LNCAP (cell line): Measurements from ENCODE around the gene SLC35E4.

Experiments
- CTCF ChIP-seq: fragments of 450-650 bp; IDR thresholded peaks from 2 replicates; pipeline ENCODE4 v1.5.1; 2017; ENCODE audit warnings: mild to moderate bottlenecking

The SLC35E4 gene

GRCh38 chr22:30636226-30637077 lies 871 bp downstream of the SLC35E4 start:
- no peak for TF ChIP-seq CTCF

GRCh38 chr22:30637701-30638114 lies 2.1 kb downstream of the SLC35E4 start:
- no peak for TF ChIP-seq CTCF

- TF ChIP-seq CTCF, result no peak
These were observed 4.8 kb downstream of the SLC35E4 start for GRCh38 chr22:30640361-30640760.

GRCh38 chr22:30640839-30641430 lies 5.4 kb downstream of the SLC35E4 start:
- TF ChIP-seq CTCF, result no peak

- TF ChIP-seq CTCF, result no peak
These were observed 7.7 kb downstream of the SLC35E4 start for GRCh38 chr22:30643055-30643875.

- TF ChIP-seq CTCF, result no peak
These were observed 11.1 kb downstream of the SLC35E4 start for GRCh38 chr22:30646518-30647160.

GRCh38 chr22:30647536-30647935 lies 12.0 kb downstream of the SLC35E4 start:
- no peak for TF ChIP-seq CTCF
